GM20000 (cell line): ENCODE data around the gene CDSN.

Experiments
- DNase-seq: peaks from one replicate; pipeline ENCODE4 v3.0.0; 2012; ENCODE audit warnings: low spot score
- CTCF ChIP-seq: IDR thresholded peaks from 2 replicates; pipeline ENCODE4 v1.5.1; 2012; ENCODE audit warnings: mild to moderate bottlenecking, control low read depth; ENCODE audit errors: extremely low read depth, missing control alignments

CDSN gene

GRCh38 chr6:31142361-31142761 lies 22.1 kb upstream of the CDSN start:
- DNase-seq, result no peak

GRCh38 chr6:31140643-31141042 lies 20.4 kb upstream of the CDSN start:
- DNase-seq, result no peak
- TF ChIP-seq CTCF, result no peak

More at GRCh38 chr6:31142361-31142761, 22.1 kb upstream of the CDSN start:
- no peak for TF ChIP-seq CTCF

- no peak for DNase-seq
- no peak for TF ChIP-seq CTCF
Measured at GRCh38 chr6:31139599-31139998, 19.4 kb upstream of the CDSN start.

- TF ChIP-seq CTCF, result no peak
- DNase-seq, result no peak
Measured at GRCh38 chr6:31138982-31139381, 18.7 kb upstream of the CDSN start, which contains the start of gene PSORS1C2. Gene PSORS1C2, minus strand, starts transcription at chr6:31139066. Its CDS starts 40 bp downstream, at chr6:31139026.

- no peak for TF ChIP-seq CTCF
- no peak for DNase-seq
Measured at GRCh38 chr6:31135710-31136109, 15.5 kb upstream of the CDSN start.

GRCh38 chr6:31132806-31133205 lies 12.6 kb upstream of the CDSN start:
- TF ChIP-seq CTCF, result no peak
- DNase-seq, result no peak

GRCh38 chr6:31131595-31131994 lies 11.3 kb upstream of the CDSN start:
- DNase-seq, result no peak
- TF ChIP-seq CTCF, result no peak

GRCh38 chr6:31130751-31131150 lies 10.5 kb upstream of the CDSN start:
- TF ChIP-seq CTCF, result no peak
- no peak for DNase-seq
